GM19043 (cell line): Measurements from ENCODE around the gene ABCD3.

Source experiments
- ATAC-seq: cut with Tn5 transposase; IDR thresholded peaks from one replicate; pipeline ENCODE4 v1.9.1; 2021; ENCODE audit warnings: low read depth; ENCODE audit not compliant: unreplicated experiment

ABCD3 gene

DNA sequence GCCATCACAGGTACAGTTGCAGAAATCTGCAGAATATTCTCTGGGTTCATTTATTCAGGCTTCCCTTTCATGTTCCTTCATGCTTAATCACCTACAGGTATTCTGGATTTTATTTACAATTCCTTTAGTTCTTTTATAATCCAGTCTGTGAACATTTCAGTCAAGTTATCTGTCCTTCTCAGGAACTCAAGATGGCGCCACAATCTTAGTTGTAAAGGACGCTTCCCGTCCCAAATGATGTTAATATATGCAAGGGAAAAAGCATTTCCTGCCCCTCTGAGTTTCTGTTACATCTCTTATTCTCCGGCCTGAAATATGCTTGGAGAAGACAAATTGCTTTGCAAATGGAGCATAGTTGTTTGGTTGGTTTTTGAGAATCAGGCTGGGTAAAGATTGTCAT is 104.1 kb downstream of the ABCD3 start:
- no peak for ATAC-seq

GRCh38 chr1:94524531-94524930 is 106.3 kb downstream of the ABCD3 start:
- no peak for ATAC-seq

GRCh38 chr1:94526152-94526980 is 108.2 kb downstream of the ABCD3 start:
- ATAC-seq, result no peak

- no peak for ATAC-seq
These were observed 109.3 kb downstream of the ABCD3 start for GRCh38 chr1:94527447-94528031.

- no peak for ATAC-seq
These were observed 110.1 kb downstream of the ABCD3 start for GRCh38 chr1:94528299-94528698.

- ATAC-seq, result no peak
These were observed 110.6 kb downstream of the ABCD3 start for GRCh38 chr1:94528826-94529225.

DNA sequence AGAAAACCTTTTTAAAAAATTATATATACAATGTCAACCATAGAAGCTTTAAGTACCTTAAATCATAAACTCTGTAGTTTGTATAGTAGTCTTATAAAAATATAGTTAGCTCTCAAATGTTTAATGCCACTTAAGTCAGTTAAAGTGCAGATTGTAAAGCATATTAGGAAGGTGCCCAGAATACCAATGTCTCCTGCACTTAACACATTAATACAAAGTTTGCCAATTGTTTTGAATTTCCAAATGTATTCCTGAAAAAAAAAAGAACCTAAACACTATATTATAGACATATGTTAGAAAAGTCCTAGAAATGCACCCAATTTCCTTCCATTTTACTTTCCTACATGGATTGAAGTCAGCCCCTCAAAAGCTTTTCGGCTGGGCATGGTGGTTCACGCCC is 111.2 kb downstream of the ABCD3 start:
- ATAC-seq, result no peak

GRCh38 chr1:94530373-94530878 is 112.2 kb downstream of the ABCD3 start:
- no peak for ATAC-seq

GRCh38 chr1:94531664-94532063 is 113.5 kb downstream of the ABCD3 start:
- no peak for ATAC-seq

DNA sequence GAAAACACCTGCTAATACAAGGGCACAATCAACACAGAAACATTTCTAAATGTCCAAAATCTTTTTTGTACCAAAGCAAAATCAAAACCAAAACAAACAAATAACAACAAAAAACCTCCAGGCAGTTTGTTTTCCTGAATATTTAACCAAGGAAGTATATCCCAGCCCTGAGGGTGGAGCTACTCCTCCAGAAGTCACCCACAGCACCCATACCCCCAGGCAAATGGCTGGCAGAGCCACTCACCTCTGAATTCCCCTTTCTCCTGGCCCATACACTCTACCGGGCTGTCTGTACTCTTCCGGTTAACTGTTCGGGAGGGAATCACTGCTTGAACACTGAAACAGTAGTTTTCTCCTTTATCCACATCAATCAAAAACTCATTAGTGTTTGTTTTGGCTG is 113.9 kb downstream of the ABCD3 start:
- ATAC-seq, result no peak

DNA sequence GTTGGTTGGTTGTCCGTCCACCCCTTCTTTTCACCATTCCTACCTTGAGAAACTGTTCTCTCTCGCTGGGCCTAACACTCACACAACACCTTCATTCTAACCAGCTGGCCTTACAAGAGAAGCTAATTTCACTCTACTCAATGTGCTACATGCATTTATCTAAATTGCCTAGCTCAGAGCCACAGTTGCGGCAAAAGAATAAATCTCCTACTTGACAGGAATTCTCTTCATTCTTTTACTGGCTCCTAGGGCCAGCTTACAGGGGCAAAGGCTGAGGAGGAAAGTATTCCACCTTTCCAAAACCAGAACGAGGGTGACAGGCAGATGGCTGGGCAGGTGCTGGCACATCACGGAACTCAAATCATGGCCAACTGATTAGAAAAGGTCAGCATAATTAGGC is 116.9 kb downstream of the ABCD3 start:
- no peak for ATAC-seq

DNA sequence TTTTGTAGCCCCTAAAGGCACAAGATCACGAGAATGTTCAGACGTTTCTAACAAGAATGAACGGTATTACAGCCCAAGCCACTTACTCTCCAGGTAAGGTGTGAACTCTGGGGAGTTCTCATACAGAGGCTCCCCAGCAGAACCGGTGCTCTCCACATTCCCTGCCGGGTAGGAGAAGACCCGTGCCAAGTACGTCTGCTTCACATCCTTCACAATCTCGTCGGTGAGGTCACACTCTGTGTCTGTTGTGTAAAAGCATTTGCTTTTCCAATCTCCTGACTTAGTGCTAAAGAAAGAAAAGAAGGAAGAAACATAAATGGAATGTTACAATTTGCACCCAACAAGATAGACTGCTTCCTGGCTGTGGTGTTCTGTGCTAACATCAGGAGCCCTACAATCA is 117.7 kb downstream of the ABCD3 start:
- no peak for ATAC-seq

DNA sequence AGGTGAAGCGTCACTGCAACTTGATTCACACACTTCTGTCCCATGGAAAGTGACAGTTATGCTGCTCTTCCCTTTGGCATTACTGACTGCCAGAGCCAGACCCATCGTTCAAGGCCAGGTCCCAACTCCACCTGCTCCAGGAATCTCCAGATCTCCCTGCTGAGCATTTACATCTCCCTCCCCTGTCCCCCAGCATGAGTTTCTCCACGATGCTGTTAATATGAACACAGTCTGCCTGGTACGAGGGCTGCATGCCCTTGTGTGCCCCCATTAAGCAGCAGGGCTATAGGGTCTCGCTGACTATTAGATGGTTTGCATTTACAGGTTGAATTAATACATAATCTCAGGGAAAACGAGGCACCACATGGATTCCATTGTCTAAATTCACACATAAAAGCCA is 119.1 kb downstream of the ABCD3 start:
- no peak for ATAC-seq

- ATAC-seq, result no peak
These were observed 120.1 kb downstream of the ABCD3 start for GRCh38 chr1:94538243-94538827.

- ATAC-seq, result no peak
These were observed 121.3 kb downstream of the ABCD3 start for GRCh38 chr1:94539496-94539895.

DNA sequence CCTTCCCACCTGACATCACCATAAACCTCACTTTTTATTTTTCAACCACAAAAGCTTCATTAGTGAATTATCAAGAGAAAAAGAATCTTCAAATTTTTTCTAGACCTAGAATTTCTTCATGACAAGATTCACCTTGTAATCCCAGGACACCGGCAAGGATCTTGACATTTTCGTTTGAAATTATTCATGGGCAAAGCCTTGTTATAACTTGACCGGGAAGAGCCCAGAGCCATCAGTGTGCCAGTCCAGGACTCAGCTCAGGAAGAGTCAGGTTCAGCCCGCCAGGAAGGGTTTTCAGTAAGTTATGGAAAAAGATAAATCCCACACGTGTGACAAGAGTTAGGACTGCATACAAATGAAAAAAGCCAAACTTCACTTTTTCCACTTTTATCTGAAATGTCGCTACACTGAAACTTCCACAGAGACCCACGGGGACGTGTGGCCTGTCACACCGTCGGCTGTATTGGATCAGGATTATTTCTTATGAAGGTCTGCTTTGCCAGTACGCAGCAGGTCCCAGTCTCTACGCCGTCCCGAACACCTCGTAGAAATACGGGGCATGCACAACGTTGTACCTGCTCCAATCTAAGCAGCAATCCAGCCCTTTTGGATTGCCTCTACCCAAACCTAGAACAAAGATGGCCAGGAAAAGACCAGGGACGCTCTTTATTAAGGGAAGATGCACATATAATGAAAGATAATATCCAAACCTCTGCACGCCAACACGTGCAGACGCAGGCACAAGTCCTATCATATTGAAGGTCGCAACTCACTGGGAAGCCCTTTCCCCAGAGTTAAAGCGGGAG is 122.5 kb downstream of the ABCD3 start:
- ATAC-seq, result no peak

DNA sequence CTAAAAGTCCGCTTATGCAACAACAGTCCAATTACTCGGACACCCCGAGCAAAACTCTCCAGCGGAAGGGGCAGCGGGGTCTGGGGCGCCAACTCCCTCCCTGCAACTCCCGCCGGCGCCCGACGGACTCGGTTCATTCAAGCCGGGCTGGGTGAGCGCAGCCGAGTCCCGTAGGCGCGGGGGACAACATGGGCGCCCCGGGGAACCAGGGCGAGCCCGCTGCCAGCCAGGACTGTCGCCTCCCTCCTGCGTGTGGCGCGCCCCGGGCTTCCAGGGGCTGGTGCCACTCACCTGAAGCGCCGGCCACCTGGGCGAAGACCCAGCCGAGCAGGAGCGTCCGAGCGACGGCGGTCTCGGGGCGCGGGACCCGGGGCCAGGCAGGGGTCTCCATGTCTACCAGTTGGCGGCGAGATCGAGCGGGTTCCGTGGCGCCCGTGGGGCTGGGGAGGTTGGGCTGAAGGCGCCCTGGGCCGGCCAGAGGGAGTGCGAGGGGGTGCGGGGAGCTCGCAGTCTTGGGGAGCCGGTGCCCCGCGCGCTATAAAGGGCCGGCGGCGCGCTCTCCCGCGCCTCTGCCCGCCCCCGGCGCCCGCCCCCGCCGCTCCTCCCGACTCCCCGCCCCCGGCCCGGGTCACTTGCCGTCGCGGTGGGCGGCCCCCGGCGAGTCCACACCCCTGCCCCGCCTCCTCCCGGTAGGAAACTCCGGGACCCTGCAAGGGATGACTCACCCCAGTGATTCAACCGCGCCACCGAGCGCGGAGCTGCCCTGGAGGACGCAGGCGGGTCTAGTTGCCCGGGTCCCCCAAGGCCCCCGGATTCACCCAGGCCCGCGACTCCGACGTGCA is 123.3 kb downstream of the ABCD3 start, which contains the start of gene F3:
F3 (minus strand) TSS at position 514 of the 842 bp plus-strand sequence; CDS start at position 391, 123 bp downstream.
- peak; percentile 75 for ATAC-seq

DNA sequence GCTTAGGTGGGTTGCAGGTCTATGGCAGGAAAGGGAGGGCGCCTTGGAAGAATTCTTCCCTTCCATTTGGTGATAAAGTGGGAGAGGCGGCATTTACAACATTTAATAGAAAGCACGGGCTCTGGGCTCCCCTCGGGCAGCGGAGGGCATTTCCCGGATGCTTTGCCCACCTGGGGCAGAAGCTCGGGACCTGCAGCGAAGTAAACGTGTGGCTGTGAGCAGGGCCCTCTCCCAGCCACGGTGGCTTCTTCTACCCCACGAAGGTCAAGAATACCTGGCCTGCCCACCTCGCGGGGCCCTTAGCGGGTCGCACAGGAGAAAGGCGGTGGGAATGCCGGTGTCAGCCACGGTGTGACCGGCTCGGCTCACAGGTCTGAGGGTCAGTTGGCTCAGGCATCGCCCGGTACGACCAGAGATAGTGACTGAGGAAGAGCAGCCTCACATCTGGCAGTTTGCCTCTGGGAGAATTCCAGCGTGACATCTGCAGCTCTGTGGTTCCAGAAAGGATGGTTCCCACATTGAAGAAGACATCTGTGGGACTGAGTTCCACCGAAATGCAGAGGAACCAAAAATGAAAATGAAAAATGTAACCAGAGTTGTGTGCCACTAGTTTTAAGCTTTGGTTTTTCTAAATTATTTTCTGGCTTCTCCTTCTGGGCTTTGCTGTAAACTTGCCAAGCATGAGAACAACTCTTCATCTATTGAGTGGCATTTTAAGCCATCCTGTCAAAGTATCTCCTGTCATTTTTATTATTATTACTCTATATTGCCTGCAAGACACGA is 124.1 kb downstream of the ABCD3 start:
- no peak for ATAC-seq

GRCh38 chr1:94543001-94543400 is 124.8 kb downstream of the ABCD3 start:
- ATAC-seq, result no peak
